Measurements from ENCODE around the gene POPDC3. TPM values are rescaled to one million over a fixed set of nuclear protein-coding genes. Genes with fewer than 3 reads are reported as not detected.

POPDC3 gene
- total and polyA plus RNA-seq, 2 experiments from 2014 or later = 0.93 to 1.5 TPM

- no peaks in the 10 kb centered on the region for H3K79me2 ChIP-seq
- WGBS (ENCODE audit: low lambda C conversion rate, missing lambda C conversion rate) = 97% methylated on average over 13 of the region's 13 CpGs
- H3K27me3 ChIP-seq = no peaks in the 10 kb centered on the region
- no peaks in the 10 kb centered on the region for H4K20me1 ChIP-seq (ENCODE audit: insufficient read depth, poor library complexity, severe bottlenecking)
- H3K9me2 ChIP-seq (replicated peaks; ENCODE audit: insufficient read depth) = no peaks in the 10 kb centered on the region
- H3K4me2 ChIP-seq = no peak overlapping the region
- H3K27ac ChIP-seq = no peak overlapping the region
- H3K4me1 ChIP-seq (ENCODE audit: insufficient read depth) = no peaks in the 10 kb centered on the region
- H3K36me3 ChIP-seq (replicated peaks; ENCODE audit: insufficient read depth, low read depth) = no peaks in the 10 kb centered on the region
- TF ChIP-seq EZH2 (IDR thresholded peaks at IDR 0.05; ENCODE audit: borderline replicate concordance) (no peak), CTCF (IDR thresholded peaks at IDR 0.05; ENCODE audit: poor library complexity) (no peak), EZH2phosphoT487 (IDR thresholded peaks at IDR 0.05; ENCODE audit: low read depth, severe bottlenecking, unreplicated experiment) (no peak)
- no peak overlapping the region for H2AFZ ChIP-seq
- no peaks in the 10 kb centered on the region for H3K9me3 ChIP-seq (ENCODE audit: low read depth)
- no peak overlapping the region for H3K4me3 ChIP-seq
- no peak for DNase-seq (ENCODE audit: low spot score)
Observed at GRCh38 chr6:105162377-105162776, 17.4 kb downstream of the POPDC3 start.

- TF ChIP-seq EZH2 (IDR thresholded peaks at IDR 0.05; ENCODE audit: borderline replicate concordance) (no peak), EZH2phosphoT487 (IDR thresholded peaks at IDR 0.05; ENCODE audit: low read depth, severe bottlenecking, unreplicated experiment) (no peak), CTCF (IDR thresholded peaks at IDR 0.05; ENCODE audit: poor library complexity) (no peak)
- H3K36me3 ChIP-seq (replicated peaks; ENCODE audit: insufficient read depth, low read depth) = no peaks in the 10 kb centered on the region
- no peak for DNase-seq (ENCODE audit: low spot score)
Observed at GRCh38 chr6:105161421-105161820, 18.4 kb downstream of the POPDC3 start.

GRCh38 chr6:105153676-105154075 lies 26.1 kb downstream of the POPDC3 start:
- Histone ChIP-seq H3K4me1 (ENCODE audit: insufficient read depth) (no peaks in the 10 kb centered on the region), H4K20me1 (ENCODE audit: insufficient read depth, poor library complexity, severe bottlenecking) (no peaks in the 10 kb centered on the region), H3K79me2 (no peaks in the 10 kb centered on the region), H3K9me3 (ENCODE audit: low read depth) (no peaks in the 10 kb centered on the region), H3K27me3 (no peaks in the 10 kb centered on the region), H3K4me2 (no peak overlapping the region), H3K4me3 (no peak overlapping the region), H3K9me2 (replicated peaks; ENCODE audit: insufficient read depth) (no peaks in the 10 kb centered on the region), H3K36me3 (replicated peaks; ENCODE audit: insufficient read depth, low read depth) (no peaks in the 10 kb centered on the region), H2AFZ (no peak overlapping the region), H3K27ac (no peak overlapping the region)
- WGBS (ENCODE audit: low lambda C conversion rate, missing lambda C conversion rate) = 95% methylated on average over 3 of the region's 3 CpGs
- no peak for DNase-seq (ENCODE audit: low spot score)
- TF ChIP-seq EZH2phosphoT487 (IDR thresholded peaks at IDR 0.05; ENCODE audit: low read depth, severe bottlenecking, unreplicated experiment) (no peak), EZH2 (IDR thresholded peaks at IDR 0.05; ENCODE audit: borderline replicate concordance) (no peak), CTCF (IDR thresholded peaks at IDR 0.05; ENCODE audit: poor library complexity) (no peak)

More at GRCh38 chr6:105161421-105161820, 18.4 kb downstream of the POPDC3 start:
- no peaks in the 10 kb centered on the region for H3K4me1 ChIP-seq (ENCODE audit: insufficient read depth)
- H4K20me1 ChIP-seq (ENCODE audit: insufficient read depth, poor library complexity, severe bottlenecking) = no peaks in the 10 kb centered on the region
- no peak overlapping the region for H3K4me3 ChIP-seq
- H3K79me2 ChIP-seq = no peaks in the 10 kb centered on the region
- H2AFZ ChIP-seq = no peak overlapping the region
- no peaks in the 10 kb centered on the region for H3K9me3 ChIP-seq (ENCODE audit: low read depth)
- 83% methylated on average over 4 of the region's 4 CpGs for WGBS (ENCODE audit: low lambda C conversion rate, missing lambda C conversion rate)
- H3K9me2 ChIP-seq (replicated peaks; ENCODE audit: insufficient read depth) = no peaks in the 10 kb centered on the region
- H3K27ac ChIP-seq = no peak overlapping the region
- H3K27me3 ChIP-seq = no peaks in the 10 kb centered on the region
- no peak overlapping the region for H3K4me2 ChIP-seq

- H3K27me3 ChIP-seq = no peaks in the 10 kb centered on the region
- no peak for DNase-seq (ENCODE audit: low spot score)
- no peaks in the 10 kb centered on the region for H4K20me1 ChIP-seq (ENCODE audit: insufficient read depth, poor library complexity, severe bottlenecking)
- H3K4me2 ChIP-seq = no peak overlapping the region
- no peaks in the 10 kb centered on the region for H3K36me3 ChIP-seq (replicated peaks; ENCODE audit: insufficient read depth, low read depth)
- H3K9me3 ChIP-seq (ENCODE audit: low read depth) = no peaks in the 10 kb centered on the region
- no peak overlapping the region for H3K4me3 ChIP-seq
- H2AFZ ChIP-seq = no peak overlapping the region
- no peaks in the 10 kb centered on the region for H3K79me2 ChIP-seq
- no peak for TF ChIP-seq EZH2phosphoT487 (IDR thresholded peaks at IDR 0.05; ENCODE audit: low read depth, severe bottlenecking, unreplicated experiment)
- no peak for TF ChIP-seq CTCF (IDR thresholded peaks at IDR 0.05; ENCODE audit: poor library complexity)
- no peak for TF ChIP-seq EZH2 (IDR thresholded peaks at IDR 0.05; ENCODE audit: borderline replicate concordance)
- H3K9me2 ChIP-seq (replicated peaks; ENCODE audit: insufficient read depth) = no peaks in the 10 kb centered on the region
- H3K27ac ChIP-seq = no peak overlapping the region
- H3K4me1 ChIP-seq (ENCODE audit: insufficient read depth) = no peaks in the 10 kb centered on the region
Observed at GRCh38 chr6:105152880-105153279, 26.9 kb downstream of the POPDC3 start.
